GM12874 (cell line): ENCODE results near the gene TERT.

Experiments used
- TF ChIP-seq, protein P1 (sequence below): IDR thresholded peaks from 2 replicates; pipeline ENCODE4 v1.5.1; 2011; ENCODE audit warnings: low read depth, mild to moderate bottlenecking, control low read depth, low read length, moderate library complexity; ENCODE audit not compliant: insufficient read depth

TERT gene

DNA sequence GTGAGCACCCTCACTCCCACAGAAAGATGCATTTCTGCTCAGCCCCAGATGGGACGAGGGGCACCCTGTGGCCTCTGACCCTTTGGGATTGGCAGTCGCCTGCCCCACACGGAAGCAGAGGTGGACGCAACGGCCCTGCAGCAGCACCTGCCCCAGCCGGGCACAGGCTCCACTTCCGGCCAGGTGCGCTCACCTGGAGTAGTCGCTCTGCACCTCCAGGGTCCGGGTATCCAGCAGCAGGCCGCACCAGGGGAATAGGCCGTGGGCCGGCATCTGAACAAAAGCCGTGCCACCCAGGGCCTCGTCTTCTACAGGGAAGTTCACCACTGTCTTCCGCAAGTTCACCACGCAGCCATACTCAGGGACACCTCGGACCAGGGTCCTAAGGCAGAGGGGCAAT, 30.7 kb downstream of the TERT start:
- TF ChIP-seq, protein P1, sequence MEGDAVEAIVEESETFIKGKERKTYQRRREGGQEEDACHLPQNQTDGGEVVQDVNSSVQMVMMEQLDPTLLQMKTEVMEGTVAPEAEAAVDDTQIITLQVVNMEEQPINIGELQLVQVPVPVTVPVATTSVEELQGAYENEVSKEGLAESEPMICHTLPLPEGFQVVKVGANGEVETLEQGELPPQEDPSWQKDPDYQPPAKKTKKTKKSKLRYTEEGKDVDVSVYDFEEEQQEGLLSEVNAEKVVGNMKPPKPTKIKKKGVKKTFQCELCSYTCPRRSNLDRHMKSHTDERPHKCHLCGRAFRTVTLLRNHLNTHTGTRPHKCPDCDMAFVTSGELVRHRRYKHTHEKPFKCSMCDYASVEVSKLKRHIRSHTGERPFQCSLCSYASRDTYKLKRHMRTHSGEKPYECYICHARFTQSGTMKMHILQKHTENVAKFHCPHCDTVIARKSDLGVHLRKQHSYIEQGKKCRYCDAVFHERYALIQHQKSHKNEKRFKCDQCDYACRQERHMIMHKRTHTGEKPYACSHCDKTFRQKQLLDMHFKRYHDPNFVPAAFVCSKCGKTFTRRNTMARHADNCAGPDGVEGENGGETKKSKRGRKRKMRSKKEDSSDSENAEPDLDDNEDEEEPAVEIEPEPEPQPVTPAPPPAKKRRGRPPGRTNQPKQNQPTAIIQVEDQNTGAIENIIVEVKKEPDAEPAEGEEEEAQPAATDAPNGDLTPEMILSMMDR = no peak

DNA sequence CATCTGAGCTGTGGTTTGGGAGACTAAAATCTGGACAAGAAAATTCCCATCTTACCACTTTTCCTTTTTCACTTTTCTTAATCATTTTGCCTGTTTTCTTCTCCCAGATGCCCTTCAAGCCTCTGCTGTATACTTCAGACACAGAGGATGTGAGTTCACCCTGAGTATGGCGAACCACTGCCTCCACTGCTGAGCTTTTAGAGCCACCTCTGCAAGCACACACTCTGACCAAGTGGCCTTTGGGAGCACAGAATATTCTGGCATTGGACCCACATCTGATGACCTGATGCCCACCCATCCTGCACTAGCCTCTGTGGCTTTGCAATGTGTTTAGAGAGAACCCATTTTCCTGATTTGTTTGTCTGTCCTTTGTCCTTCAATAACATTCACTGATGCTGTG, 32.5 kb downstream of the TERT start:
- TF ChIP-seq, protein P1 = no peak

DNA sequence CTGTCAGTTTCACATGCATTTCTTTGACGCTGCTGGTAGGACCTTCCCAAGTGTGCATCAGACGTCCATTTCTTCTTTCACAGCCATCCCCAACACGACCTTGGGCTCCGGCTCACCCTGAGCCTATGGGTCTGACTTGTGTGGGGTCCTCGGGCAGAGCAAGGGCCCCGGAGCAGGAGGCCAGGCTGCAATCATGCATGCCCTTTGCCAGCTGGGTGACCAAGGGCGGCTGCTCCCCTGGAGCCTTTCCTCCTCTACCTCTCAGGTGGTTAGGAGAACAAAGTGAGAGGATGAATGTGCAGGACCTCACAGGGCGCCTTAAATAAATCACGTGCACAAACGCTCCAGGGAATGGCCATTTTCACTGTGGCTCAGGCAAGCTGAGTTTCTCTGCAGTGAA, 33.2 kb downstream of the TERT start:
- TF ChIP-seq, protein P1 = no peak

DNA sequence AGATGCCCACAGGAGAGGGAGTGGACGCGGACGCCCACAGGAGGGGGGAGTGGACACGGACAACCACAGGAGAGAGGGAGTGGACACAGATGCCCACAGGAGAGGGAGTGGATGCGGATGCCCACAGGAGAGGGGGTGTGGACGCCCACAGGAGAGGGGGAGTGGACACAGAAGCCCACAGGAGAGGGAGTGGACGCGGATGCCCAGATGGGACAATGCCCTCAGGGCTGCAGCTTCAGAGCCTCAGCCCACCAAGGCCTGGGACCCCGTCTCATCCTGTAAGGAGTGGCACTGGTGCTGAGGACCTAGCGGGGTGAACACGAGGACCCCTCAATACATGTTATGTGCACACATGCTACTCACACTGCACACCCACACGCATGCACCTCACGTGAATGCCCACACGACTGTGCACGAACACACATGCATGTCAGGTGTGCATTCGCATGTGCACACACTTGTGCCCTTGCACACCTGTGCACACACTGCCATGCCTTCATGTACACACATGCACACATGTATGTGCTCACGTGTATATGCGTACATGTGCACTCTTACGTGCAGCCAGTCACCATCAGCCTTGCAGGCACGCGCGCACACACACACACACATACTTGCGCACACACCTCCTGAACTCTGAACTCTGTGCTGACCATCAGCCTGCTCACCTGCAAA, 34.9 kb downstream of the TERT start:
- TF ChIP-seq, protein P1 = no peak

DNA sequence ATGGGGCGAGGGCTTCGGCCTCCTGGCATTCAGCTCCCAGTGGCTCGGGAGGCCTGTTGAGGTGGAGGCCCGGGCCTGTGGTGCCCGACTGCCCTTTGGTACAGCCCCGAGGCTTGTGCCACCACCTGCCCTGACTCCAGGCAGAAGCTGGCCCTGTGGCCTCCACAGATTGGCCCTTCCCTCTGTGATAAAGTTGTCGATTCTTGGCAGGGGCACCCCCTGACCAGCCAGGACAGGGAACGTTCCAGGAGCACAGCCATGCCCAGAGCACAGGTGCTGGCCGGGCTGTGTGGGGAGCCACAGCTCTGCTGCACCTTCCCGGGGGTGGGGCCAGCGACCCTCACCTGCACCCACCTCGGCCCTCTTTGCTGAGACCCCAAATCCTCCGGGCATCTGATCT, 37.0 kb downstream of the TERT start:
- TF ChIP-seq, protein P1 = no peak

DNA sequence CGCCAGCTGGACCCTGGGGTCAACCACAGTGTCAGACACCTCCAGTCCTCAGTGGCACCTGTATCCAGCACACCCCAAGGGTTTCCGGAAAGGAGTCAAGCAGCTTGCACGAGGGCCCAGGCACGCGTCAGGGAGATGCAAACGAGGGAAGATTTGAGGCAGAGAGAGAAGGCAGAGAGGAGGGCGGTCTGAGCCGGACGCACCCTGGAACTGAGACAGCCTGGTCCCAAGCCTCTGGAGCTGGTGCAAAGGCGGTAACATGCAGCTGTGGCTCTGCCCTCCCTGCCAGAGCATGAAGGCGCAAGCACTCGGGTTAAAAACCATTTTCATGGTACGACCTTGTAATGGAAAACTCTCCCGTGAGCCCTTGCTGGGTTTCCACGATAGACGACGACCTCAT, 37.5 kb downstream of the TERT start:
- TF ChIP-seq, protein P1 = no peak

DNA sequence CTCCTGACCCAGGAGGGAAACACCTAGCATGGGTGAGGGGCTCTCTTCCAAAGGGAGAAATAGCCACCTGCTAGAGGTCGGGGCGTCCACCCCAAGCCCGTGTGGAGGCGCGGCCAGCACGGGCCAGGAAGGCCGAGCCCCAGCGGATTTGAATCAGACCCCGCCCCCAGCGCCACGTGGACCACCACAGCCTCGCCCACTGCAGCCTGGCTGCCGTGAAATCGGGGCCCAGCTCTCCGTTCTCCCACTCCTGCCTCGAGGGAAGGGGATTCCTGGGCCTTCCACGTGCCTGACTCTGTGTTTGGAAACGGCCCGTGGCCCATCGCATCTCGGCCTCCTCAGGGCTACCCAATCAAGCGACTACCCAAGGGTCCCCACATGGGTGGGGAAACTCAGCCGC, 38.1 kb downstream of the TERT start:
- TF ChIP-seq, protein P1 = no peak
